GM12873 (cell line): ENCODE data around the gene FCRL4.

Experiments
- TF ChIP-seq, protein P1 (sequence below): IDR thresholded peaks from 2 replicates; pipeline ENCODE4 v1.5.1; 2012; ENCODE audit warnings: low read depth, mild to moderate bottlenecking, moderate library complexity, low read length, control low read depth; ENCODE audit not compliant: insufficient read depth; ENCODE audit errors: missing control alignments

Gene FCRL4

GRCh38 chr1:157551694-157552693 lies 45.9 kb downstream of the FCRL4 start, which contains the start of gene FCRL5:
Gene FCRL5 (minus strand): TSS chr1:157552515. CDS start chr1:157552362, 153 bp downstream.
- TF ChIP-seq, protein P1, sequence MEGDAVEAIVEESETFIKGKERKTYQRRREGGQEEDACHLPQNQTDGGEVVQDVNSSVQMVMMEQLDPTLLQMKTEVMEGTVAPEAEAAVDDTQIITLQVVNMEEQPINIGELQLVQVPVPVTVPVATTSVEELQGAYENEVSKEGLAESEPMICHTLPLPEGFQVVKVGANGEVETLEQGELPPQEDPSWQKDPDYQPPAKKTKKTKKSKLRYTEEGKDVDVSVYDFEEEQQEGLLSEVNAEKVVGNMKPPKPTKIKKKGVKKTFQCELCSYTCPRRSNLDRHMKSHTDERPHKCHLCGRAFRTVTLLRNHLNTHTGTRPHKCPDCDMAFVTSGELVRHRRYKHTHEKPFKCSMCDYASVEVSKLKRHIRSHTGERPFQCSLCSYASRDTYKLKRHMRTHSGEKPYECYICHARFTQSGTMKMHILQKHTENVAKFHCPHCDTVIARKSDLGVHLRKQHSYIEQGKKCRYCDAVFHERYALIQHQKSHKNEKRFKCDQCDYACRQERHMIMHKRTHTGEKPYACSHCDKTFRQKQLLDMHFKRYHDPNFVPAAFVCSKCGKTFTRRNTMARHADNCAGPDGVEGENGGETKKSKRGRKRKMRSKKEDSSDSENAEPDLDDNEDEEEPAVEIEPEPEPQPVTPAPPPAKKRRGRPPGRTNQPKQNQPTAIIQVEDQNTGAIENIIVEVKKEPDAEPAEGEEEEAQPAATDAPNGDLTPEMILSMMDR, result no peak

DNA sequence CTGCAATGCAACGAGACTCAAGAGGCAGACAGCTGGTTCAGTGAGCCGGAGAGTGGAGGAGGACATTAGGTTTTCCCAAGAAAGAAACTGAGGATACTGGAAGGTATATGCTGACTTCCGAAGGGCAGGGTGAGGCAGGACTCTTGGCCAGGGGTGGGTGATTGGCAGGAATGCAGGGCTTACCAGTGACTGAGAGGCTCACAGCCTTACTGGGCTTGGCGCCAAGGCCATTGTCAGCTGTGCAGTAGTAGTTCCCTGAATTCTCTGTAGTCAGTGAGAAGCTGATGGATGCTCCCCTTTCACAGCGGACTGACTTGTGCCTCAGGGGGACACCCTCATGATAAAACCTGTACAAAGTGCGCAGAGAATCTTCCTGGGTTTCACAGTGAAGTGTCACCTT lies 55.2 kb downstream of the FCRL4 start:
- TF ChIP-seq, protein P1, result no peak

DNA sequence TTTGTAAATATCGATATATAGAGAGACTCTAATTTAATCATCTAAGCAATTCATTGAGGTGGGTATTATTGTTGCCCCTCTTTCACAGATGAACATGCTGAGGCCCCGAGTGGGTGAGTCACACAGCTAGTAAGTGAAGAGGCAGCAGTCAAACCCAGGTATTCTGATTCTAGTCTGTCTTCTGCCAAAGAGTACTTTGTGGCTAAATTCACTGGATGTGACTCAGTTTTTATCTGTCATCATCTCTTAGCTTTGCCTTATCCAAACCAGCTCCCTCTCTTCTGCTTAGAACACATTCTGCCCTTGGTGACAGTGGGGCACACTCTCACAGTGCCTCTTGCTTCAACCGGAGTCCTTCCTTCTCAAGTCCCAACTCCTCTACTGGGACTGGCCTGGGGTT lies 57.0 kb downstream of the FCRL4 start:
- TF ChIP-seq, protein P1, result no peak

DNA sequence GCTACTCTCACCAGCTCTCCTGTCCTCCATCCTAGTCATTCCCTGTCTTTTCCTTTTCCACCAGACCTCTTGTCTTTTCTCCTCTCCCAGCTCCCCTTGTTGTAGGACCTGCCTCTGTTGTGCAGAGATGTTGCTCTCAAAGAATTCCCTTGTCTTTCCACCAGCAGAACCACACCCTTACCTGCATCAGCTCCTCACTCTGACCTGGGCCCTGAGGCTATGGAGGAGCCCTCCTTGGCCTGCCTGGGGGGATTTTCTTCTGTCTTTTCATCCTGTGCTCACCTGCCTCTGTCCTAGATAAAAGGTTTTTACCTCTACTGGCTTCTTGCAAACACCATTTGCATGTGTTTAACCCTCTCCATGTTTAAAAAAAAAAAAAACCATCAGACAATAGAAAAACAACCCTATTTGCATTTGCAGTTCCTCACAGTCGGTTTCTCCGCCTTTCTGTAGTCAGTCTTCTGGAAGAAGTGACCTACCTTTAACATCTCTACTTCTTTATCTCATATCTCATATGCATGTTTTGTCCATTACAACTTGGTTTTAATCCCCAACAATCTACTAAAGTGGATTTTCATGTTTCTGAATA lies 57.6 kb downstream of the FCRL4 start:
- TF ChIP-seq, protein P1, result no peak

- TF ChIP-seq, protein P1, result no peak
Measured at GRCh38 chr1:157539568-157539967, 58.3 kb downstream of the FCRL4 start.

DNA sequence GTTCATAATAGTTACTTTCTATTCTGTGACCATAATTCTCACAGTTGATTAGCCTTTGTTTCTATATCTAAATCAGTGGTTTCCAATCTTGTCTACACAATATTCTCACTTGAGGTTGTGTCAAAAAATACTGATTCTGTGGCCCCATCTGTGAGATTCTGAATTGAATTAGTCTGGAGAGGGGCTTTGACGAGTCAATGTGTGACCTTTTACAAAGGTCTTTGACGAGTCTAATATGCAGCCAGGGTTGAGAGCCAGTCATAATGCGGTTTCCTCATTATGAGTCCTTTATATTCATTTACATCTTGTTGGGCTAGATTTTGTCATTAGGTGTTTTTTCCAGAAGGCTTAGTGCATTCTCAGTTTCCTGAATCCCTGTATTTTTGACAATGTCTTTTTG lies 65.3 kb downstream of the FCRL4 start:
- TF ChIP-seq, protein P1, result no peak
